CD1c-positive myeloid dendritic cell (primary cell): ENCODE results near the gene ZNF678.
"Not testable (repeated sequence)": the region's sequence is repeated elsewhere in the genome, so short reads cannot be mapped to it uniquely, and the experiment has no call there.

ENCODE experiments used
- DNase-seq: peaks from one replicate; pipeline ENCODE4 v3.0.0-alpha.2; 2016; ENCODE audit errors: extremely low spot score

The ZNF678 gene

DNA sequence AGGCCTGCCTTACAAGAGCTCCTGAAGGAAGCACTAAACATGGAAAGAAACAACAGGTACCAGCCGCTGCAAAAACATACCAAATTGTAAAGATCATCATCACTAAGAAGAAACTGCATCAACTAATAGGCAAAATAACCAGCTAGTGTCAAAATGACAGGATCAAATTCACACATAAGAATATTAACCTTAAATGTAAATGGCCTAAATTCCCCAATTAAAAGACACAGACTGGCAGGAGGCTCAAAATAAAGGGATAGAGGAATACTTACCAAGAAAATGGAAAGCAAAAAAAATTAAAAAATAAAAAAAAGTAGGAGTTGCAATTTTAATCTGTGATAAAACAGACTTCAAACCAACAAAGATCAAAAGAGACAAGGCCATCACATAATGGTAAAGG lies 11.5 kb upstream of the ZNF678 start:
- not testable (repeated sequence) for DNase-seq

DNA sequence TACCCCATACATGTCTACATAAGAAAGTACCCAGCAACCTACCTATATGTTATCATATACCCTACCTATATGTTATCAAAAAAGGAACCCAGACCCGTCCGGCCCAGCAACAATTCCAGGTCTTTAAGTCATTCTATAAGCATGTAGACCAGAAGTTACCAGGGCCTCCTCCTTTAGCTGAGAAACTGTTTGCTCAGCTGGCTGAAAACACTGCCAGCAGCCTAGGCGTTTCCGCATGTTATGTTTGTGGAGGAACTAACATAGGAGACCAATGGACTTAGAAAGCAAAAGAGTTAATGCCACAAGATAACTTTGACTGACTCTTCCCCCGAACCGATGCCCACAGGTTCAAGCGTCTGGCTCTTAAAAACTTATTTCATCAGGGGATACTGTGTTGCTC lies 7.1 kb upstream of the ZNF678 start:
- DNase-seq: no peak

DNA sequence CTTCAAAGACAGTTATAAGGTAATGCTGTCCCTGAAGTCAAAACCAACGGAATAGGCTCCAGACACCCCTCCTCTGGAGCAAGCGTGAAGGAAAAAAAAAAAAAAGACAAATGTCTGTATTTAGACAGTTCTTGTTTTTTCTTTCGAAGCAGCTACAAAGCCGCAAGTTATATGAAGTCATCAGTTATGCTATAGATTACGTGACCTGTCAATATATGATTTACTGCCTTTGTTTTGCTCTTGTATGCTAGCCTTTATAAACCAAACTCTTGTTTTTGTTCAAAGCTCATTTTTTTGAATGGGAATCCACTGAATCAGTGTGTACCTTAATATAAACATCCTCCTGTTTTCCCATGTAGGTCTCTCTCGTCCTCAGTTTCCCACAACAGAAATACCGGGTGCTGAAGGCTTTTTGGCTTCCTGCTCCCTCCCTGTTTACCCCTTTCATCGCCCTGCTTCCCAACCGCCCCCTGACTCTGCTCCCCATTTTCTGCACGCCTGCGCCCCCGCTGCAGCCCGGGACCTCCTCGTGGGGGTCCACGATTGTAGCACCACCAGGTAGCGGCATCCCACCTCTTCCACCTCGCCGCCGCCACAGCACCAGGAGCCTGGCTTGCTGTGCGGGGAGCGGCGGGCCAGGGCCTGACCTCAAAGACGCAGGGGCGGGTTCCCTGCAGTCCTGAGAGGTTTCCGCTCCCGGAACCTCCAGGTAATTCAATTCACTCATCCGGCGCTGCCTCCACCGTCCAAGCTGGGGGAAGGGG lies 5.2 kb upstream of the ZNF678 start:
- no peak for DNase-seq

DNA sequence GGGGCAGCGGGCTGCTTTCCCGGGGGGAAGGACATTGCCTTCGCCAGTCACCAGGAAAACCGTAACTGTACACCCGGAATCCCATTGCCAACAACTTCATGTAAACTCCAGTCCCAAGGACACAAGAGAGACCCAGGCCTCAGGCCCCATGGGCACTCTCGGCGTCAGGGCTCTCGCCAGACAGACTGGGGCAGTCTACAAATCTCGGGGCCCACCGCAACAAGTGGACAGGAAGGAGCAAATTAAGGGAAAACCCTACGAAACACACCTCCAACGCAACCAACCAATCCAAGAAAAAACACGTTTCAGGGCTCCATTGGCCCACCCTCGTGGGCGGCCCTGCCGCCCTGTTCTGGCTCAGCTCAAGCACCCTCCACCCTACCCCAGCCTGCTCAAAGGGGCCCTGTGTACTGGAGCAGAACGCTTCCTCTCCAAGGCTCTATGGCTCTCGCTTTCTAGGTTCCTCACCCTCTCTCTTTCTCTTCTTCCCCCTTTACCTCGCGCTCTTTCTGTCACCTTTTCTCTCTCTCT lies 4.6 kb upstream of the ZNF678 start:
- no peak for DNase-seq

DNA sequence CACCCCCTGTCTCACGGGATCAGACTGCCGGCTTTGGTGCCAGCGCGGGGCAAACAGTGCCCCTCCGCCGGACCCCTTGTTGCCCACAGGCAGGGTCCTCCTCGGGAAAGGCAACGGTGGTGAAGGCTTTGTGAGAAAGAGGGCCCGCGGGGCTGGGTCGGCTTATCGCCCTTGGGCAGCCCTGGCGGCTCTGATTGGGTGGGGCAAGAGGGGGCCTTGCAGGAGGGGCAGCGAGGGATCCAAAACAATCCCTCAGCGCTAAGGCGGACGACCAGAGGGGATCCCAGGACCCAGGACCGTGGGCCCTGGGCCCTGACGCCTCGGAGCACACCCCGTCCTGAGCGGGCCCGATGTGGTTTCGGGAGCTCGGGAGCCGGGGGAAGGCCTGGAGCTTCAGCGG lies 3.9 kb upstream of the ZNF678 start:
- no peak for DNase-seq

DNA sequence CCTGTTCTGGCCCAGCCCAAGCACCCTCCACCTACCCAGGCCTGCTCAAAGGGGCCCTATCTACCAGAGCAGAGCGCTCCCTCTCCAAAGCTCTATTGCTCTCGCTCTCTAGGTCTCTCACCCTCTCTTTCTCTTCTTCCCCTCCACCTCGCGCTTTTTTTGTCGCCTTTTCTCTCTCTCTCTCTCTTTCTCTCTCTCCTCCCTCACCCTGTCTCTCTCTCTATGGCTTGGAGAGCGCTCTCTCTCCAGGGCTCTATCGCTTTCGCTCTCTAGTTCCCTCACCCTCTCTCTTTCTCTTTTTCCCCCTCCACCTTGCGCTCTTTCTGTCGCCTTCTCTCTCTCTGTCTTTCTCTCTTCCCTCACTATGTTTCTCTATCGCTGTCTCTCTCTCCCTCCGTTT lies 3.4 kb upstream of the ZNF678 start:
- no peak for DNase-seq

DNA sequence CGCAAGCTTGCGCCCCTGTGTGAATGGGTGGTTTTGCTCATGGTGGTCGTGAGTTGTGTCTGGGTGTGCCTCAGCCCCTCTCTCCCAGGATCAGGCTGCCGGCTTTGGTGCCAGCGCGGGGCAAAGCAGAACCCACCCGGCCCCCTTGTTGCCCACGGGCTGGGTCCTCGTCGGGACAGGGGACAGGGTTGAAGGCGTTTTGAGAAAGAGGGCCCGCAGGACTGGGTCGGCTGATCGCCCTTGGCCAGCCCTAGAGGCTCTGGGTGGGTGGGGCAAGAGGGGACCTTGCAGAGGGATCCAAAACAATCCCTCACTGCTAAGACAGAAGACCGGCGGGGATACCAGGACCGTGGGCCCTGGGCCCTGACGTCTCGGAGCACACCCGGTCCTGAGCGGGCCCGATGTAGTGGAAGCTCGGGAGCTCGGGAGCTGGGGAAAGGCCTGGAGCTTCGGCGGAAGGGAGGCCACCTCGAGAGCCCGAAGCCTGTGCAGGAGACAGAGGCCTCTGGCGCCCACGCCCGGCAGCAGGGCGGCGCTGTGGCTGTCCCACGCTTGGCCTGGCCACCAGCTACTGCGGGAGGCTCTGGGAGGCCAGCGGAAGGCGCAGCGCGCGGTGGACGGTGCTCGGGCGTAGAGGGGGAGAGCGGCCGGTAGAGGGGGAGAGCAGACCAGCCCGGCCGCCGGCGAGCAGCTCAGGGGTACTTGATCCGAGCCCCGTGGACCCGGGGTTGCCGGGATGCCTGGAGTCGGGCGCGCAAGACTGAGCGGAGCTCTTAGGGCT lies 2.8 kb upstream of the ZNF678 start:
- DNase-seq: peak; percentile 6

DNA sequence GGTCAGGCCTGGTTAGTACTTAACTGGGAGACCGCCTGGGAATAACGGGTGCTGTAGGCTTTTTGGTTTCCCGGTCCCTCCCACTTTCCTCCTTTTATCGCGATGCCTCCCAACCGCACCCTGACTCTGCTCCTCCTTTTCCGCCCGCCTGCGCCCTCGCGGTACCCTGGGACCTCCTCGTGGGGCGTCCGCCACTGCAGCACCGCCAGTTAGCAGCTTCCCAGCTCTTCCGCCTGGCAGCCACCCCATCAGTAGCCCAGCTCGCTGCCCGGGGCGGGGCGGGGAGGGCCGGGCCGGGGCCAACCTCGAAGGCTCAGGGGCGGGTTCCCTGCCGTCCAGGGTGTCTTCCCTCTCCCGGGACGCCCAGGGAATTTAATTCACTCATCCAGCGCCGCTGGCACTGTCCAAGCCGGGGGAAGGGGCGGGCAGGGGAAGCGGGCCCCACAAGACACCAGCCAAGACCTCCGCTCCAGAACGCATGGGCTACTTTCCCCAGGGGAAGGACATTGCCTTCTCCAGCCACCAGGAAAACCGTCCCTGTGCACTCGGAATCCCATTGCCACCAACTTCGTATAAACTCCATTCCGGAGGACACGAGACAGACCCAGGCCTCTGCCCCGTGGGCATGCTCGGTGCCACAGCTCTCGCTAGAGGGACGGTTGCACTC lies 2.0 kb upstream of the ZNF678 start:
- DNase-seq: no peak

DNA sequence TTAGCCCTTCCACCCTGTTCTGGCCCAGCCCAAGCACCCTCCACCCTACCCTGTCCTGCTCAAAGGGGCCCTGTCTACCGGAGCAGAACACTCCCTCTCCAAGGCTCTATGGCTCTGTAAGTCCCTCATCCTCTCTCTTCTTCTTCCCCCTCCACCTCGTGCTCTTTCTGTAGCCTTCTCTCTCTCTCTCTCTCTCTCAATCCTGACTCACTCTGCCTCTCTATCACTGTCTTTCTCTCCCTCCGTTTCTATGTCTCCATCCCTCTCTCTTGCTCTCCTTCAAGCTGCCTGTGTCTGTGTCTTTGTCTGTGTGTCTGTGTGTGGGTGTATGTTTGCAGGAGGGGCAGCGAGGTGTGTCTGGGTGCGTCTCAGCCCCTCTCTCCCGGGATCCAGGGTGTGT lies 1.3 kb upstream of the ZNF678 start:
- no peak for DNase-seq

DNA sequence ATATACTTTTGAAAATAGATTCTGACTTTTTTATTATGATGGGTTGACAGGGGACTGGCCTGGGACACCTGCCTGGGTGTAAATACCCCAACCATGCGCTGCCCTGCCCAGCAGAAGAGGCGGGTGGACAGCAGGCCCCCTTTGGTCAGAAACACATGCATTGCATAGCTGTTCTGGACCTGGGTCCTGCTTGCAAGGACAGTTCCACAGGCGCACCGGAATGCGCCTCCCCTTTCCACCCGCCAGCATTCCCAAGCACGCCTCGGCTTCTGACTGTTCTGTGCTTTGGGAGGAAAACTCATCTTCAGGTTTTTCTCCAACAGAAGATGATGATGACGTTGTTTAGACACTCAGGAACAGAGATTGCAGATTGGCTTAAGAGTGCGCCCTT lies 428 bp upstream of the ZNF678 start:
- no peak for DNase-seq

DNA sequence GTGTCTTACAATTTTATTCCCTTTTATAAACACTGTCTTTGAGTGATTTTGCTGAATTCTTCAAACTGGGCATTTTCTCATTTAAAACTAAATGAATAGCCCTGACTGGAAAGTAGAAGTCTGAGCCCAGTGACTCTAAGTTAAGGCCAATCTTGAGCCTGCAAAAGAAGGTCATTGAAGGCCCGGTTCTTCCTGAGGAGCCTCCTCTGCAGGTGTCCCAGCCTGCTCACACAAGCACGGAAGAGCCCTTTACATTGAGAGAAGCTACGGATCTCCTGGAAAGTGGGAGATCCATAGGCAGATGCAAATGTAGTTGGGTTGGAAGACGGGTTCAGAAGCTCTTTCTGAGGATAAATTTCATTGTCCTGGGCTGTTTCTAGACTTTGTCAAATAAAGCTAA lies 3.9 kb downstream of the ZNF678 start:
- DNase-seq: no peak

DNA sequence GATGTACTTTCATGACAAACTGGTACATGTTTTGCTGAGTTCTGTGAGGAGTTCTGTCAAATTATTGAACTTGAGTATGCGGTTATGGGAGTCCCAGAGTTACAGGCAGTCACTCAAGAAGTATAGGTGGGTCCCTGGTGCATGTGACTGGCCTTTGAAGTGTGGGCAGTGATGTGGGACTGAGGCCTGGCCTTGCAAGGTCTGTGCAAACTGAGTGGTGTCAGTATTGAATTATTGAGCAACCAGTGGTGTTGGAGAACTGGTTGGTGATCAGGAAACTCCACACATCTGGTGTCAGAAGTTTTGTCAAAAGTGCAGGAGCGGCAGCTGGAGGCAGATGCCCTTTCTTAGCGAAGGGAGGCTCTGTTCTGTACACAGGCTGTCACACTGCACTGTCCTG lies 5.2 kb downstream of the ZNF678 start:
- DNase-seq: no peak

DNA sequence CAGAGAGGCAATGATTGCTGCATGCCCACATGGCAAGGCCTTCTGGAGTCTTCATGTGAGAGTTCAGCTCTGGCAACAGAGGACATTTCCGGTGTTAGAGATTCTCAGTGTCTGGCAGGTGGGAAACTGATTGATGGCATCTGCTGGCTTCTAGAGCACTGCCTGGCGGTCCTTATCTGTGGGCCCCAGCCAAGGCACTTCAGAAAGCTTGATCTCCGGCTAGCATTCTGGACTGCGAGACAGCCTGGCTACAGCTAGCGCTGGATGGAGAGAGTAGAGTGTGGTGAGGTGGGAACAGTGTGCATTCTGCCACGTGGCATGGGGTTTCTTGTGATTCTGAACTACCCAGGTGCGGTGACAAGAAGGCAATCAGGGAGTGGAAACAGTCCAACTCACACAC lies 9.4 kb downstream of the ZNF678 start:
- no peak for DNase-seq

DNA sequence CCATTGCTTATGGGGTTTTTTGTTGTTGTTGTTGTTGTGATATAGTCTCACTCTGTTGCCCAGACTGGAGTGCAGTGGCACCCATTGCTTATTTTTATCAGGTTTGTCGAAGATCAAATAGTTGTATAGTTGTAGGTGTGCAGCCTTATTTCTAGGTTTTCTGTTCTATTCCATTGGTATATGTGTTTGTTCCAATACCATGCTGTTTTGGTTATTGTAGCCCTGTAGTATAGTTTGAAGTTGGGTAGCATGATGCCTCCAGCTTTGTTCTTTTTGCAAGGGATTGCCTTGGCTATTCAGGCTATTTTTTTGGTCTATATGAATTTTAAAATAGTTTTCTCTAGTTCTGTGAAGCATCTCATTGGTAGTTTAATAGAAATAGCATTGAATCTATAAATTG lies 11.6 kb downstream of the ZNF678 start:
- DNase-seq: no peak

DNA sequence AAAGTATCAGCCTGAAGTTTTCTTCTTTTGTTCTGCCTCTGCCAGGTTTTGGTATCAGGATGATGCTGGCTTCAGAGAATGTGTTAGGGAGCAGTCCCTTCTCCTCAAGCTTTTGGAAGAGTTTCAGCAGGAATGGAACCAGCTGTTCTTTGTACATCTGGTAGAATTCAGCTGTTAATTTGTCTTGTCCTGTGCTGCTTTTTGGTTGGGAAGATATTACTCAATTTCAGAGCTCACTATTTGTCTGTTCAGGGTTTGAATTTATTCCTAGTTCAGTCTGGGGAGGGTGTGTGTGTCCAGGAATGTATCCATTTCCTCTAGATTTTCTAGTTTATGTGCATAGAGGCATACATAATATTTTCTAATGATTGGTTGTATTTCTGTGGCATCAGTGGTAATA lies 12.8 kb downstream of the ZNF678 start:
- DNase-seq: no peak

DNA sequence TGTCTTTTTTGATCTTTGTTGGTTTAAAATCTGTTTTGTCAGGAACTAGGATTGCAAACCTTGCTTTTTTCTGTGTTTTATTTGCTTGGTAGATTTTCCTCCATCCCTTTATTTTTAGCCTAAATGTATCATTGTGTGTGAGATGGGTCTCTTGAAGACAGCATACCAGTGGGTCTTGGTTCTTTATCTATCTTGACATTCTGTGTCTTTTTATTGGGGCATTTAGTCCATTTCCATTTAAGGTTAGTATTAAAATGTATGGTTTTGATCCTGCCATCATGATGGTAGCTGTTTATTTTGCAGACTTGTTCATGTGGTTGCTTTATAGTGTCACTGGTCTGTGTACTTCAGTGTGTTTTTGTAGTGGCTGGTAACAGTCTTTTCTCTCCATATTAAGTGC lies 14.1 kb downstream of the ZNF678 start:
- no peak for DNase-seq

DNA sequence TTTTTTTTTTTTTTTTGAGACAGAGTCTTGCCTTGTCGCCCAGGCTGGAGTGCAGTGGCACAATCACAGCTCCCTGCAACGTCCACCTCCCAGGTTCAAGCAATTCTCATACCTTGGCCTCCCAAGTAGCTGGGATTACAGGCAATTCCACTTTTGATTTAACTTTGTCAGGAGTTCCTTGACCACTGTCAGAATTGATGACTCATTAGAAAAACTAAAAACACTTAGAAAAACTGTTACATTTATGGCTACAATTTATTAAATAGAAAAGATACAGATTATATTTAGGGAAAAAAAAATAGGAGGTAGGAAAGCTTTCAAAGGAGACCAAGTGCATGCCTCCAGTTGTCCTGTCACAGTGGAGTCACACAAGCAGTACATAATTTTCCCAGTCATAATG lies 20.0 kb downstream of the ZNF678 start:
- no peak for DNase-seq

DNA sequence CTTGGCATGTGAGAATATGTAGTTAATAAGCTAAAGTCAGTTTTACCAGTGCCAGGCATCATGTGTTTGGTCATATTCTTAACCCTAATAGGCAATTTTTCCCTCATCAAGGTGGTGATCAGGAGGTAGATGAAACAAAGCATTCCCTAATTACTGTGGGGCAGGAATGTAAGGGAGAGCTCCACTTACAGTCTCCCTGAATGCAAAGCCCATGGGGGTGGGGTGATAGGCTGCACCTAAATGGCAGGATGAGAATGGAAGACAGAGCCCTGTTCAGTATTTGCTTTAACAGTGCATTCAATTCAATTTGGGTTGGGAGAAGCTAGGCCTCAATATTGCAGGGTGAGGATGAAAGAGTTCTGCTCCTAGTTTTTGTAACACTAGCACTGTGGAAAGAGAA lies 23.4 kb downstream of the ZNF678 start:
- no peak for DNase-seq

DNA sequence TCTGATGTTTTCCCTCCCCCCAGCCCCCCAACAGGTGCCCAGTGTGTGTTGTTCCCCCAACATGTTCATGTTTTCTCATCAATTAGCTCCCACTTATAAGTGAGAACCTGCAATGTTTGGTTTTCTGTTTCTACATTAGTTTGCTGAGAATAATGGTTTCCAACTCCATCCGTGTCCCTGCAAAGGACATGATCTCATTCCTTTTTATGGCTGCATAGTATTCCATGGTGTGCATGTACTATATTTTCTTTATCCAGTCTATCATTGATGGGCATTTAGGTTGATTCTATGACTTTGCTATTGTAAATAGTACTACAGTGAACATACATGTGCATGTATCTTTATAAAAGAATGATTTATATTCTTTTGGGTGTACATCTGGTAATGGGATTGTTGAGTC lies 24.6 kb downstream of the ZNF678 start:
- DNase-seq: no peak

DNA sequence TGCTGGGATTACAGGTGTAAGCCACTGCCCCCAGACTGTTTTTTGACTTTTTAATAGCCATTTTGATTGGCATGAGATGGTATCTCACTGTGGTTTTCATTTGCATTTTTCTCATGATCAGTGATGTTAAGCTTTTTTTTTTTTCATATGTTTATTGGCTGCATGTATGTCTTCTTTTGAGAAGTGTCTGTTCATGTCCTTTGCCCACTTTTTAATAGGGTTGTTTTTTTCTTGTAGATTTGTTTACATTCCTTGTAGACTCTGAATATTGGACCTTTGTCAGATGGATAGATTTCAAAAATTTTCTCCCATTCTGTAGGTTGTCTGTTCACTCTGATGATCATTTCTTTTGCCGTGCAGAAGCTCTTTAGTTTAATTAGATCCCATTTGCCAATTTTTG lies 25.4 kb downstream of the ZNF678 start:
- not testable (repeated sequence) for DNase-seq

DNA sequence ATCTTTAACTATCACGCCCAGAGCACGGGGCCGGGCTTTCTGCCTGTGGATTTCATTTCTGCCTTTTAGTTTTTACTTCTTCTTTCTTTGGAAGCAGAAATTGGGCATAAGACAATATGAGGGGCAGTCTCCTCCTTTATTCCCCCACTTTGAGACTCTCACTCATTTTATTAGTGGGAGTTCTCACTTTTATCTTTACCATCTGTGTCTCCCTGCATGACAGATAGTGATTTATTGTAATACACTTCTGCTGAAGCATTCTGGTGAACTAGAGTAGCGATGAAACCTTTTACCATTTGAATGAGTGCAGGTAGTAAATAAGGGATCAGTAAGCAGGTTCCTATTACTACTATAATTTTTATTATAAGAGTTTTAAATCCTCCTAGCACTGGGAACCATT lies 26.4 kb downstream of the ZNF678 start:
- not testable (repeated sequence) for DNase-seq

DNA sequence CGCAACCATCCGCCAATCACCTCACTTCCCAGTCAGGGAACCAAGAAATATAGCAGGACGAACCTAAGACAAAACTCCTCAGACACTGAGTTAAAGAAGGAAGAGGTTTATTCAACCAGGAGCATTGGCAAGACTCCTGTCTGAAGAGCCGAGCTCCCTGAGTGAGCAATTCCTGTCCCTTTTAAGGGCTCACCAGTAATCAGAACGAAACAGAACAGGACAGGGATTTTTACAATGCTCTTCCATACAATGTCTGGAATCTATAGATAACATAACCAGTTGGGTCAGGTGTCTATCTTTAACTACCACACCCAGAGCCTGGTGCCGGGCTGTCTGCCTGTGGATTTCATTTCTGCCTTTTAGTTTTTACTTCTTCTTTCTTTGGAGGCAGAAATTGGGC lies 32.9 kb downstream of the ZNF678 start:
- not testable (repeated sequence) for DNase-seq

DNA sequence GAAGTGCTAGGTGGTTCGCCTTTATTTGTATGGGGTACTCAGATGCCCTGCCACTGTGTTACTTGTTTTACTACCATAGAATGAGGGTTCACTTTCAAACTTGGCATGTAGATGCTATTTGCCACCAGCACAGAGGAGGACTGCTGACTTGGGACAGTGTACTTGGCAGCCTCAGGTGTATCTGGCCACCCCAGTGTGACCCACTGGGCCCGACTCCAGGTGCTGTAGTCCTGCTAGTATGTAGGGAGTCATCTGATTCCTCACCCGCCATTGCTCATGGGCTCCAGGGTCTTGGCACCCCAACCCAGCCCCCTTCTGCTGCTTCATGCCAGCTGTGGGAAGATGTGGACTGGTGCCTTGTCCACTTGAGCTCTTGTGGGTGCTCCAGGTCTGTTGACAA lies 40.0 kb downstream of the ZNF678 start:
- DNase-seq: no peak
